Naive thymus-derived CD4-positive, alpha-beta T cell (primary cell): Measurements from ENCODE around the gene EPAS1. TPM values are rescaled to one million over a fixed set of nuclear protein-coding genes. Genes with fewer than 3 reads are reported as not detected.
"Not testable (repeated sequence)": the region's sequence is repeated elsewhere in the genome, so short reads cannot be mapped to it uniquely, and the experiment has no call there.

ENCODE experiments used
- ATAC-seq: fragments of 150-1000 bp; cut with Tn5 transposase; 2 replicates; pipeline ENCODE4 v1.10.0; 2021; ENCODE audit warnings: mild to moderate bottlenecking, moderate library complexity
- CTCF ChIA-PET: fragments of 350-600 bp; sonication (Branson Sonifier 250); formaldehyde crosslinking; loops from one replicate; lab custom pipeline; 2021; ENCODE audit warnings: antibody characterized with exemption; lab: Charles Lee
- POLR2A ChIA-PET: fragments of 350-600 bp; sonication (Branson Sonifier 250); formaldehyde crosslinking; loops from one replicate; lab custom pipeline; 2021; ENCODE audit warnings: antibody characterized with exemption, inconsistent platforms; lab: Charles Lee
- DNase-seq, 9 donors: peaks; one replicate each; pipeline versions ENCODE4 v3.0.0 to v3.0.0-alpha.2; 2020 to 2022; ENCODE audit warnings: mixed read lengths in 1 of 9
- H3K27ac ChIP-seq: one replicate; pipeline ENCODE4 v1.7.0; 2013; ENCODE audit warnings: mild to moderate bottlenecking, low read depth, low read length, moderate library complexity
- H3K27me3 ChIP-seq, 2 donors: one replicate each; pipeline ENCODE4 v1.7.0; 2013; ENCODE audit warnings: low read length in 2 of 2, mild to moderate bottlenecking in 2 of 2, moderate library complexity in 2 of 2; ENCODE audit not compliant: control insufficient read depth in 2 of 2, insufficient read depth in 2 of 2
- H3K36me3 ChIP-seq, 3 experiments: 1 replicate in 2 of 3; 2 replicates in 1 of 3; pipeline ENCODE4 v1.7.0; 2013; ENCODE audit warnings: low read length in 3 of 3, mild to moderate bottlenecking in 3 of 3, moderate library complexity in 1 of 3; ENCODE audit not compliant: insufficient read depth in 3 of 3, control insufficient read depth in 2 of 3
- H3K4me1 ChIP-seq, 2 donors: one replicate each; pipeline ENCODE4 v1.7.0; 2013; ENCODE audit warnings: low read length in 2 of 2, mild to moderate bottlenecking in 2 of 2, moderate library complexity in 1 of 2; ENCODE audit not compliant: control insufficient read depth in 2 of 2, insufficient read depth in 2 of 2
- H3K4me3 ChIP-seq: 2 replicates; pipeline ENCODE4 v1.7.0; 2013; ENCODE audit warnings: mild to moderate bottlenecking, low read length
- H3K9me3 ChIP-seq, 3 experiments: 1 replicate in 2 of 3; 2 replicates in 1 of 3; pipeline ENCODE4 v1.7.0; 2013; ENCODE audit warnings: low read length in 3 of 3; ENCODE audit not compliant: control insufficient read depth in 2 of 3
- H3K27ac Mint-ChIP-seq, 9 donors: one replicate each; pipeline ENCODE4 v1.8.0; 2020 to 2022; ENCODE audit warnings: mixed read lengths in 9 of 9, mild to moderate bottlenecking in 8 of 9, moderate library complexity in 5 of 9, inconsistent platforms in 2 of 9
- H3K27me3 Mint-ChIP-seq, 5 donors: one replicate each; pipeline ENCODE4 v1.8.0; 2021 to 2022; ENCODE audit warnings: mixed read lengths in 5 of 5, mild to moderate bottlenecking in 1 of 5
- H3K36me3 Mint-ChIP-seq, 5 donors: one replicate each; pipeline ENCODE4 v1.8.0; 2020 to 2022; ENCODE audit warnings: mixed read lengths in 5 of 5, mild to moderate bottlenecking in 3 of 5, inconsistent platforms in 1 of 5
- H3K4me1 Mint-ChIP-seq, 7 donors: one replicate each; pipeline ENCODE4 v1.8.0; 2020 to 2022; ENCODE audit warnings: mixed read lengths in 7 of 7, mild to moderate bottlenecking in 3 of 7, inconsistent platforms in 1 of 7
- H3K4me3 Mint-ChIP-seq, 10 donors: one replicate each; pipeline ENCODE4 v1.8.0; 2020 to 2022; ENCODE audit warnings: mild to moderate bottlenecking in 10 of 10, mixed read lengths in 10 of 10, moderate library complexity in 6 of 10, inconsistent platforms in 2 of 10
- H3K9me3 Mint-ChIP-seq, 11 donors: one replicate each; pipeline ENCODE4 v1.8.0; 2020 to 2022; ENCODE audit warnings: mixed read lengths in 11 of 11, mild to moderate bottlenecking in 4 of 11, inconsistent platforms in 1 of 11, moderate library complexity in 1 of 11
- intact Hi-C, 2 donors: fragments of 100-400 bp; cut with micrococcal nuclease; formaldehyde crosslinking; loops; one replicate each; pipeline ENCODE4 v1.15.1; 2023
- polyA plus RNA-seq, 2 donors: library from polyadenylated mRNA; unstranded; fragments of 300-500 nt; fragmentation: Illumina TruSeq; gene quantifications; one replicate each; pipeline ENCODE4 v1.2.3, GENCODE V29; 2021
- total RNA-seq, 6 experiments: library from RNA in 5 of 6; stranded (reverse) in 5 of 6; gene quantifications; 1 replicate in 5 of 6; 2 replicates in 1 of 6; pipeline ENCODE4 v1.2.3 and lab custom pipeline; 2021 to 2026

Gene EPAS1
- total and polyA plus RNA-seq, 7 experiments from 2014 or later: 0.18 to 17.0 (median 4.7) TPM; not detected in 1

DNA sequence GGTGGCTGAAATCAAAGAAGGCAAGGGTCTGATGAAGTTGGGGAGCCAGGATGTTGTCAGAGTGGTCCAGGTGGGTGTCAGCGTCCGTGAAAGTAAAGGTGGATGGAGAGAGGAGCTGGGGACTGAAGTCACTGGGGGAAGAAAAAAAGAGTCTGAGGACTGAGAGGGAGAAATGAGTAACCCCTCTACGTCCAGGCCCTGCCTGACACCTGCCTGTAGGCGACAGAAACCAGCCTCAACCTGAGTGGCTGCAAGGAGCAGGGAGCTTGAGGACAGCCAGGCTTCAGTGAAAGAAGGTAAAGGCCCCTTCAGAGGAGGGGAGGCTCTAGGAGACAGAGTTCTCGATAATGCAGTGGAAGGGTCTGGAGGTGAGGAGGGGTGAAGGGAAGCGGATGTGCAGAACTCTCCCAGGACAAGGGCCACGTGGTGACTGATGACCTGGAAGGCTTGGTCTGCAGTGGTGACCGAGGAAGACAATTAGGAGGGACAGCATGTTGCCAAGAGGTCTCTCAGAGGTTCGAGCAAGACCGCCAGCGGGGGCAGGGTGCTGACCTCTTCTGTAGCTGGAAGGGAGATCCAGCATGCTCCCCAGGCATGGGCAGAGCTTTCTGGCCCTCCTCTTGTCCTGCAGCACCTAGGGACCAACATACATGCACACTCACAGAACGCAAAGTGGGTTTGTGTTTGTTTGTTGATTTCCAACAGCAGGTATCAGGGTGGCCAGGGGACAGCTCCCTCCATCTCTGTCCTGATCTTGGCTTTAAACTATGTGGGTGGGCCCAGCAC, 95.5 kb downstream of the EPAS1 start:
- peak in 1 of 9 donors; percentile 18 for DNase-seq
- Histone ChIP-seq H3K4me1 (no peaks in the 10 kb centered on the region), H3K27ac (no peak overlapping the region), H3K36me3 (no peaks in the 10 kb centered on the region), H3K9me3 (no peaks in the 10 kb centered on the region), H3K27me3 (no peaks in the 10 kb centered on the region), H3K4me3 (no peak overlapping the region)
- Mint-ChIP-seq H3K36me3 (no peaks in the 10 kb centered on the region), H3K27ac (no peak overlapping the region), H3K9me3 (no peaks in the 10 kb centered on the region), H3K27me3 (peaks cover 0 to 21% (median 5%) of the 10 kb centered on the region in 5 donors), H3K4me3 (no peak overlapping the region), H3K4me1 (peaks cover 0 to 7% (median 0%) of the 10 kb centered on the region in 7 donors)
- intact Hi-C loops: no loop called here
- POLR2A ChIA-PET: interaction anchor here (0.6 kb wide), 1 partner anchor 60 kb away, joined by 4 read pairs; no protein-coding TSS in a partner anchor
- CTCF ChIA-PET: interaction anchor here (1.6 kb wide), 1 partner anchor 12 kb away, joined by 6 read pairs; no protein-coding TSS in a partner anchor
- ATAC-seq: no peak

DNA sequence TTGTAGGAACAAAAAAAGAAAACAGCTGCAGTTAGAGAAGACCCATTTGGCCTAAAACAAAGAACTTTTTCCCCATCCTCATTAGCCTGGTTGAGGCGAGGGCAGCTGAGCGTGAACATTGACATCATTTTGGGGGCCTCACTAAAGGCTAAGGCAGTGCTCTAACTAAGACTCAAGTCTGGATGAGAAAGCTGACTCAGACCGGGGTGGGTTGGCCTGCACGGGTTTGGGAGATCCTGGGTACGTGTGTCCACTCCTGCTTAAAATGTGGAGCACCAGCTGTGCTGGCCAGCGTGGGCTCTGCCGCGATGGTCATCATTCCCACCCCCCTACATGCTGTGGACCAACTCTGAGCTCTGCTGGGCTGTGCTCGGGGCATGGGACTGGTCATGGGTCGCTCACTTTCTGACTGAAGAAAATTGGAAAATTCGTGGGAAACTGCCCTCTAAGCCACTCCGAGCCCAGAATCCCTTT, 96.2 kb downstream of the EPAS1 start:
- Histone ChIP-seq H3K4me3 (no peak overlapping the region), H3K36me3 (no peaks in the 10 kb centered on the region), H3K9me3 (no peaks in the 10 kb centered on the region), H3K27ac (no peak overlapping the region), H3K4me1 (no peaks in the 10 kb centered on the region), H3K27me3 (no peaks in the 10 kb centered on the region)
- H3K9me3 Mint-ChIP-seq: no peaks in the 10 kb centered on the region
- ATAC-seq: no peak
- no peaks in the 10 kb centered on the region for H3K36me3 Mint-ChIP-seq
- POLR2A ChIA-PET: no interaction called here
- no peak overlapping the region for H3K27ac Mint-ChIP-seq
- intact Hi-C loops: no loop called here
- peaks cover 0 to 7% (median 0%) of the 10 kb centered on the region in 7 donors for H3K4me1 Mint-ChIP-seq
- H3K27me3 Mint-ChIP-seq: peaks cover 0 to 25% (median 5%) of the 10 kb centered on the region in 5 donors
- no peak for DNase-seq
- H3K4me3 Mint-ChIP-seq: no peak overlapping the region
- CTCF ChIA-PET: interaction anchor here (0.6 to 1.6 kb wide), 2 partner anchors 13 to 500 kb away, joined by 3 to 6 read pairs; no protein-coding TSS in a partner anchor

GRCh38 chr2:46393865-46394264, 96.7 kb downstream of the EPAS1 start:
- Histone ChIP-seq H3K4me3 (no peak overlapping the region), H3K4me1 (no peaks in the 10 kb centered on the region), H3K27me3 (no peaks in the 10 kb centered on the region), H3K27ac (no peak overlapping the region), H3K9me3 (no peaks in the 10 kb centered on the region), H3K36me3 (no peaks in the 10 kb centered on the region)
- ATAC-seq: no peak
- Mint-ChIP-seq H3K4me1 (peaks cover 0 to 7% (median 0%) of the 10 kb centered on the region in 7 donors), H3K36me3 (no peaks in the 10 kb centered on the region), H3K27me3 (peaks cover 0 to 28% (median 5%) of the 10 kb centered on the region in 5 donors), H3K4me3 (no peak overlapping the region), H3K9me3 (no peaks in the 10 kb centered on the region), H3K27ac (no peak overlapping the region)
- POLR2A ChIA-PET: no interaction called here
- intact Hi-C loops: no loop called here
- CTCF ChIA-PET: interaction anchor here (0.6 kb wide), 1 partner anchor 499 kb away, joined by 3 read pairs; no protein-coding TSS in a partner anchor
- no peak for DNase-seq

DNA sequence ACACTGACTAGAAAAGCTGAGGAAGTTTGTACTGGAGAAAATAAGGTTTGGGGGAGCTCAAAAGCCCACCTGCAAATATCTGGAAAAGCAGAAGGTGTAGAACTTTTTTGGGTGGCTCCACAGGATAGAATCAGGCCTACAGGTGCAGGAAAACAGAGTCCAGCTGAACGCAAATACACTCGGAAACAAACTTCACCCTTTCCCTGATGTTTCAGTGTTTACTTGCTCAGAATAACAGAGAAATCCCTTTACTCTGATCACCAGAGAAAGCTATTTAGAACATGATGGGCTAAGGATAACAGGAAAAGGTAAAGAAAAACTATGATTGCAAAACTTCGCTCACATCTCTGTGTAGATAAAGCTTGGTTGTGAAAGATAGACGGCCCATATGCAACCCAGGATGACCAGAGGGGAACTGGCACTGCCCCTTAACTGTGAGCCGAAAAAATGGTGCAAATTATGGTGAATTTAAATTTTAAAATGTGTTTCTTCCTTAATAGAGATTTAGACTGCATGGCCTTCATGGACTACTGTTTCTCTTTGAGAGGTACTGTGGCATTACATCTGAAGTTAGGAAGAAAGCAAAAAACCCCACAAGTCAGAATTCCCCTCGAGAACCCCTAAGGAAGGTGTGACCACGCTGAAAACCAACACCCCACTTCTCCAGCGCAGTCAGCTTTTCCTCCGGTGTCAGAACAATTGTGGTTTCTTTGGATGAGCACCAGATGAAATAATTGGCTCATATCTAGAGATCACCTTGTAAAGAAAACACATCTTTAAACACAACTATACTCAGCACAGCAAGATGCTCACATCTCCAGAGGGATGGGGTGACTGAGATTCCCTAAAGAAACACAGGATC, 97.7 kb downstream of the EPAS1 start:
- Histone ChIP-seq H3K4me1 (no peaks in the 10 kb centered on the region), H3K27me3 (no peaks in the 10 kb centered on the region), H3K9me3 (no peaks in the 10 kb centered on the region), H3K36me3 (no peaks in the 10 kb centered on the region), H3K27ac (no peak overlapping the region), H3K4me3 (no peak overlapping the region)
- Mint-ChIP-seq H3K36me3 (no peaks in the 10 kb centered on the region), H3K27ac (no peak overlapping the region), H3K4me1 (peaks cover 0 to 7% (median 0%) of the 10 kb centered on the region in 7 donors), H3K4me3 (no peak overlapping the region), H3K9me3 (no peaks in the 10 kb centered on the region), H3K27me3 (peaks cover 0 to 38% (median 5%) of the 10 kb centered on the region in 5 donors)
- no peak for ATAC-seq
- CTCF ChIA-PET: no interaction called here
- intact Hi-C loops: no loop called here
- DNase-seq: no peak
- POLR2A ChIA-PET: no interaction called here

DNA sequence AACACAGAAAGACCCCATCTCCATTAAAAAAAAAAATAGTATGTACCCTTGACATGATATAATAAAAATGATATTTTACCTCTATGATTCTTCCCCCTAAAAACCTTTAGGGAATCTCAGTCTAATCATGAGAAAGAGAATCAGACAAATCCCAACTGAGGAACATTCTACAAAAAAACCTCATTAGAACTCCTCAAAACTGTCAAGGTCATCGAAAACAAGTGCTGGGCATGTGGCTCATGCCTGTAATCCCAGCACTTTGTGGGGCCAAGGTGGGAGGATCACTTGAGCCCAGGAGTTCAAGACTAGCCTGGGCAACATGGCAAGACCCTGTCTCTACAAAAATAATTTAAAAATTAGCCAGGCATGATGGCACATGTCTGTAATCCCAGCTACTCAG, 98.5 kb downstream of the EPAS1 start:
- H3K27ac Mint-ChIP-seq, H3K36me3 ChIP-seq, CTCF ChIA-PET, ATAC-seq, POLR2A ChIA-PET, H3K4me3 ChIP-seq, H3K27ac ChIP-seq, H3K4me3 Mint-ChIP-seq, intact Hi-C loops, H3K4me1 ChIP-seq, H3K9me3 ChIP-seq, H3K9me3 Mint-ChIP-seq, H3K36me3 Mint-ChIP-seq, DNase-seq, H3K27me3 ChIP-seq, H3K4me1 Mint-ChIP-seq: not testable (repeated sequence)
- peaks cover 0 to 43% (median 5%) of the 10 kb centered on the region in 5 donors for H3K27me3 Mint-ChIP-seq

DNA sequence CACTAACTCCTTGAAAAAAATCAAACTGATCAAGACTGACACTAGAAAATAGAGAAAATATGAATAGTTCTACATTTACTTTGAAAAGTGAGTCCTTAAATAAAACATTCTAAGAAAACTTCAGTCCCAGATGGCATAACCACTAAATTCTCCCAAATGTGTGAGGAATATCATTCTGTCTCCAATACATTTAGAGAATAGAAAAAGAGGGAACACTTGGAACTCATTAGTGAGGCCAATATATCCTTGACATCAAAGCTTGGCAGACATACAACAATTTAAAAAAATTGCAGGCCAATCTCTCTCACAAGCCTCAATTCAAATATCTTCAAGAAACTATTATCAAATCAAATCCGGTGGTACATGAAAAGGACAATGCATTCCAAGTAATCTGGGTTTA, 102.8 kb downstream of the EPAS1 start:
- Histone ChIP-seq H3K36me3 (no peaks in the 10 kb centered on the region), H3K9me3 (no peaks in the 10 kb centered on the region), H3K4me1 (no peaks in the 10 kb centered on the region), H3K27me3 (no peaks in the 10 kb centered on the region), H3K4me3 (no peak overlapping the region), H3K27ac (no peak overlapping the region)
- no peak overlapping the region for H3K4me3 Mint-ChIP-seq
- no peak for ATAC-seq
- H3K9me3 Mint-ChIP-seq: no peaks in the 10 kb centered on the region
- peaks cover 0 to 4% (median 0%) of the 10 kb centered on the region in 7 donors for H3K4me1 Mint-ChIP-seq
- CTCF ChIA-PET: no interaction called here
- intact Hi-C loops: no loop called here
- peaks cover 0 to 46% (median 4%) of the 10 kb centered on the region in 5 donors for H3K27me3 Mint-ChIP-seq
- DNase-seq: no peak
- POLR2A ChIA-PET: no interaction called here
- no peak overlapping the region for H3K27ac Mint-ChIP-seq
- H3K36me3 Mint-ChIP-seq: no peaks in the 10 kb centered on the region
